Epithelial cell of esophagus (primary cell): Measurements from ENCODE around the gene NASP.

ENCODE experiments used
- DNase-seq: peaks from one replicate; pipeline ENCODE4 v3.0.0; 2010; ENCODE audit warnings: low read depth
- H3K4me3 ChIP-seq: 2 replicates; pipeline ENCODE4 v1.5.1; 2011; ENCODE audit warnings: mild to moderate bottlenecking, low read length, control low read depth
- CTCF ChIP-seq: IDR thresholded peaks from 2 replicates; pipeline ENCODE4 v1.5.1; 2011; ENCODE audit warnings: low read depth, mild to moderate bottlenecking, low read length, control low read depth, inconsistent platforms; ENCODE audit not compliant: insufficient read depth; ENCODE audit errors: missing control alignments

The NASP gene

DNA sequence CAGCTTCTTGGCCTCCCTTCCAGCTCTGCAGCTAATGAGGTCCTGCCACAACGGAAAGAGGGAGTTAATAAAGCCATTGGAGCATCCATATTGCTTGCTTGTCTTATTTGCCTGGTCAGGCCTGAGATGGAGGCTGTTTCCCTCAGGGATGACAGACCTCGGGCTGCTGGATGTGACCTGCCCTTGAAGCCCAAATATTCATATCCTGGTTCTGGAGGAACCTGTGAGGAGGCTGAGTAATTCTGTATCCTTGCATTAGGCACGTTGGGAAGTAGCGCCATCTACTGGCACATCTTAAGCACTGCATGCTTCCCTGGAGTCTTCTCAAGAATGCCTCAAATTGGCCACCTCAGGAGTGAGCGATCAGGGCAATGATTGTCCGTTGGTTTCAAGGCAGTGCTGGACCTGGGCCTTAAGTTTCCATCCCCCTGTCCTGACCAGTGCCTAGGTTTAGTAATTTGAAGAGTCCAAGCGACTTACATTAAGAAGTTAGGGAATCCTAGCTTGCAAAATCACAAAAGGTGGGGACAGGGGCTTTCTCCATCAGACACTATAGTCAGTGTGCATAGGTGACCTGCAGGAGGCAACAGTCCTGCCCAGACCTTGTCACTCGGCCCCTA lies 13.8 kb upstream of the NASP start:
- H3K4me3 ChIP-seq, result no peak overlapping the region
- peak; percentile 84 for DNase-seq
- peak; percentile 100 for TF ChIP-seq CTCF

- no peak overlapping the region for H3K4me3 ChIP-seq
- no peak for TF ChIP-seq CTCF
- DNase-seq, result no peak
Measured at GRCh38 chr1:45570631-45571030, 13.2 kb upstream of the NASP start.

DNA sequence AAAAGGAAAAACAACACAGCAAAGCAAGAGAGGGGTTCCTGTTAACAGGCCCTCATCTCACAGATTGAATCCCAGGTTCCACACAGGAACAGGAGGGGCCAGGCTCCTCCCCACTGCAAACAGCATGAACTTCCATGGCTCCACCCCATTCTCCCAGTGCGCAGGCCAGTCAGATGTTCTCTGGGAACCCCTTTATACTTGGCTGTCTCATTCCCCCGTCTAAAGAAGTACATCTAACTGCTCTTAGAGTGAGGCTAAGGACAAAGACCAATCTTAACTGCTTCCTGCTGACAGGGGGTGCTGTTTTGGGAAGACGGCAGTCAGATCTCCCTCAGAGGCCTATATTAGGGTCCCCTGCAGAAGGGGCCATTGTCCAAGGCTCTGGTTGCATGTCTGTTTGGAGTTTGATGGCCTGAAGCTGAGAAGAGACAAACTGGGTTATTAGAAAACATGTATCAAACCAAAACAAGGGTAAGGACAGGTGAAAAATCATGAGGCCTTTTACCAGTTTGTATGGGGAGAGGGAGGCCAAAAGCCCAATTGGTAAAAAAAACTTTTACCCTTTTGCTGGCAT lies 10.5 kb upstream of the NASP start:
- no peak overlapping the region for H3K4me3 ChIP-seq
- no peak for DNase-seq
- TF ChIP-seq CTCF, result peak; percentile 18

DNA sequence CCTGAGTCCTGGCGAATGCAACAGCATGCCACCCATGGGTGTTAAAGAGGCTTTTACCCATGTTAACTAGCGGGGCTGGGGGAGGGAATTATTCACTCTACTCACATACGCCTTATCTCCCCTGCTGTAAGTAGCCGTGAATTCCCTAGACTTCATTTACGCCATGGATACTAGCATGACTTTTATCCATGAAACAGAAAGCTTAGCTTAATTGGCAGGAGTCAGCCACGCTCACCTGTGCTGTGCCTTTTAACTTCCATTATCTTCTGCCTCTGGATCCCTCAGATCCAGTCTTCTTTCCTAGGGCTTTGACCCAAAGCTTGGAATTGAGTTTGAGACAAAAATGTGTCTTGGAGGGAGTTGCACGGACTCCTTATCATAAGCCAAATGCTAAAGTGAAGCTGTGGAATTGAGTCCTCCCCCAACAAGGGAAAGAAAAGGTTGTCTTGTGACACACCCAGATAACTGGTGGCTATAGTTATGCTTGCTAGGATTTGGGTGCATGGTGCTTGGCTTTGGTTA lies 9.7 kb upstream of the NASP start:
- DNase-seq, result no peak
- no peak for TF ChIP-seq CTCF

DNA sequence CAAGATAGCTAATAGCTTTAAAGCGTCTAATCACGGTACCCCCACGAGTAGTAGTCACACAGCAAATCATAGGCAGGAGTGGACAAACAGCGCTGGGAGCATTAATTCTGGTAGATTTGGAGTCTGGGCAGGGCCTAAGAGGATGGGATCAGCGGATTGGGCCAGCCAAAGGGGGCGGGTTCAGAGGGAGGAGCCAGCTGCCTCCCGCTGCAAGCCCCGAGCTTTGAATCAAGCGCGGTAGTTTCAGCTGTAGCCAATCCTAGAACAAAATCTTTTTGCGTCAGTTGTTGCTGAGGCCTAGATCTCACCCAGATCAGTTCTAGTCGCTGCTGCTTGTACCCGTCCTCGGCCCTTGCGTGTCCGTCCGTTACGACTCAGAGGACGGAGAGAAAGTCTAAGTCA lies 576 bp upstream of the NASP start:
- peak; percentile 98 for DNase-seq
- peak overlapping the region; percentile 98 for H3K4me3 ChIP-seq
- no peak for TF ChIP-seq CTCF

More for the DNA sequence above, 9.7 kb upstream of the NASP start:
- no peak overlapping the region for H3K4me3 ChIP-seq

- TF ChIP-seq CTCF, result no peak
- H3K4me3 ChIP-seq, result peak overlapping the region; percentile 98
- peak; percentile 92 for DNase-seq
Measured at GRCh38 chr1:45584351-45585109, 689 bp downstream of the NASP start.
